NCI-H2081 treated with DMSO at 0.1 percent for 48 hours (cell line): ENCODE data around the gene SRGAP1.

ENCODE experiments used
- DNase-seq: peaks from one replicate; lab custom pipeline; 2025; lab: John Stamatoyannopoulos, UW

Gene SRGAP1

GRCh38 chr12:64207453-64207852, 363.0 kb downstream of the SRGAP1 start:
- DNase-seq = no peak
